Endothelial cell of umbilical vein (primary cell): ENCODE results near the gene ACOT11. TPM values are rescaled to one million over a fixed set of nuclear protein-coding genes. Genes with fewer than 3 reads are reported as not detected.

Experiments
- BruUV-seq: library from RNA; stranded (reverse); fragments of 400-500 nt; replicated peaks from 2 replicates; lab custom pipeline; 2021; lab: Mats Ljungman, UMichigan
- CTCF ChIA-PET: fragments of 300-600, 350-600 bp; sonication (Branson Sonifier 250); formaldehyde crosslinking; loops from one replicate; lab custom pipeline; 2021; ENCODE audit warnings: antibody characterized with exemption, inconsistent platforms; lab: Charles Lee
- POLR2A ChIA-PET: fragments of 300-600, 350-600 bp; sonication (Branson Sonifier 250); formaldehyde crosslinking; loops from one replicate; lab custom pipeline; 2021; ENCODE audit warnings: antibody characterized with exemption, inconsistent platforms; lab: Charles Lee
- DNase-seq: peaks from one replicate; pipeline ENCODE4 v3.0.0-alpha.2; 2011; ENCODE audit warnings: low read depth, low spot score
- FAIRE-seq: peaks from 2 replicates; lab custom pipeline; 2011; peaks lifted over from hg19 to GRCh38; lab: Jason Lieb, UNC
- H2AFZ ChIP-seq: 2 replicates; pipeline ENCODE4 v1.6.0; 2012; ENCODE audit warnings: low read depth, low read length, control low read depth, inconsistent platforms
- H3K27ac ChIP-seq: 2 replicates; pipeline ENCODE4 v1.5.1; 2011; ENCODE audit warnings: low read depth, mild to moderate bottlenecking, control low read depth, low read length, moderate library complexity; ENCODE audit not compliant: insufficient read depth
- H3K27me3 ChIP-seq, 2 experiments: 2 replicates each; pipeline versions ENCODE4 v1.6.0 to v1.6.1; 2011; ENCODE audit warnings: low read length in 2 of 2, mixed read lengths in 1 of 2; ENCODE audit not compliant: control insufficient read depth in 2 of 2, insufficient read depth in 2 of 2
- H3K36me3 ChIP-seq, 2 experiments: 2 replicates in 1 of 2; 3 replicates in 1 of 2; pipeline ENCODE4 v1.5.1; 2011; ENCODE audit warnings: low read length in 2 of 2, mild to moderate bottlenecking in 1 of 2, moderate library complexity in 1 of 2; ENCODE audit not compliant: control insufficient read depth in 2 of 2, insufficient read depth in 2 of 2; ENCODE audit errors: extremely low read depth in 1 of 2
- H3K4me1 ChIP-seq: 3 replicates; pipeline ENCODE4 v1.5.1; 2011; ENCODE audit warnings: mild to moderate bottlenecking, low read length; ENCODE audit not compliant: control insufficient read depth, insufficient read depth; ENCODE audit errors: extremely low read depth
- H3K4me2 ChIP-seq: 2 replicates; pipeline ENCODE4 v1.6.1; 2011; ENCODE audit warnings: low read length, control low read depth, mixed read lengths; ENCODE audit not compliant: insufficient read depth
- H3K4me3 ChIP-seq, 3 experiments: fragments of 200-600 bp in 1 of 3; sonication (generic), shearing (Covaris generic) in 1 of 3; replicated peaks in 1 of 3; 2 replicates each; pipeline ENCODE4 v1.5.1; 2011 to 2016; ENCODE audit warnings: control low read depth in 3 of 3, low read length in 3 of 3, mild to moderate bottlenecking in 2 of 3, inconsistent platforms in 1 of 3, low read depth in 1 of 3, moderate library complexity in 1 of 3; ENCODE audit not compliant: insufficient read depth in 1 of 3
- H3K79me2 ChIP-seq: 2 replicates; pipeline ENCODE4 v1.6.0; 2012; ENCODE audit warnings: low read length, inconsistent platforms; ENCODE audit not compliant: control insufficient read depth, insufficient read depth
- H3K9ac ChIP-seq: replicated peaks from 2 replicates; pipeline ENCODE3; 2011; ENCODE audit warnings: low read length, control low read depth; ENCODE audit not compliant: insufficient read depth; ENCODE audit errors: extremely low read depth
- H3K9me1 ChIP-seq: replicated peaks from 3 replicates; pipeline ENCODE4 v1.6.0; 2011; ENCODE audit warnings: mild to moderate bottlenecking, low read length; ENCODE audit not compliant: control insufficient read depth, insufficient read depth; ENCODE audit errors: extremely low read depth
- H3K9me3 ChIP-seq: replicated peaks from 2 replicates; pipeline ENCODE4 v1.5.1; 2012; ENCODE audit warnings: low read length, inconsistent platforms; ENCODE audit not compliant: control insufficient read depth, insufficient read depth
- H4K20me1 ChIP-seq: replicated peaks from 2 replicates; pipeline ENCODE3; 2011; ENCODE audit warnings: mild to moderate bottlenecking, low read length; ENCODE audit not compliant: control insufficient read depth, insufficient read depth; ENCODE audit errors: extremely low read depth
- EZH2 ChIP-seq: IDR thresholded peaks from 2 replicates; pipeline ENCODE4 v1.6.1; 2012; ENCODE audit warnings: borderline replicate concordance, low read depth, mild to moderate bottlenecking, moderate library complexity, low read length, inconsistent platforms; ENCODE audit not compliant: severe bottlenecking
- FOS ChIP-seq: IDR thresholded peaks from 2 replicates; pipeline ENCODE4 v1.6.1; 2011; ENCODE audit warnings: mild to moderate bottlenecking, low read length, moderate library complexity, borderline replicate concordance; ENCODE audit not compliant: insufficient read depth
- GATA2 ChIP-seq: IDR thresholded peaks from 2 replicates; pipeline ENCODE4 v1.7.0; 2011; ENCODE audit warnings: low read depth, mild to moderate bottlenecking, moderate library complexity, mixed read lengths, low read length; ENCODE audit not compliant: insufficient read length, insufficient read depth
- JUN ChIP-seq: IDR thresholded peaks from 2 replicates; pipeline ENCODE4 v1.6.1; 2011; ENCODE audit warnings: borderline replicate concordance, low read depth; ENCODE audit not compliant: insufficient read length, insufficient read depth
- MYC ChIP-seq: IDR thresholded peaks from one replicate; pipeline ENCODE4 v1.6.1; 2011; ENCODE audit warnings: mild to moderate bottlenecking, low read depth, low read length
- POLR2A ChIP-seq: IDR thresholded peaks from 2 replicates; pipeline ENCODE4 v1.6.1; 2012; ENCODE audit warnings: low read depth, mild to moderate bottlenecking, control low read depth, low read length
- POLR2AphosphoS5 ChIP-seq: IDR thresholded peaks from 2 replicates; pipeline ENCODE4 v1.6.1; 2012; ENCODE audit warnings: low read depth, mild to moderate bottlenecking, control low read depth, low read length, moderate library complexity; ENCODE audit not compliant: insufficient read depth
- dilution Hi-C: fragments of 300-500 bp; cut with MboI; formaldehyde crosslinking; loops from one replicate; pipeline ENCODE4 v1.15.0; 2019; ENCODE audit warnings: low sequenced_read_pairs; ENCODE audit not compliant: extremely low pct_ligation_motif_present
- intact Hi-C: fragments of 100-400 bp; cut with micrococcal nuclease; formaldehyde crosslinking; loops from one replicate; pipeline ENCODE4 v1.10.0; 2022
- polyA plus RNA-seq, 4 experiments: library from polyadenylated mRNA; depleted of rRNA in 3 of 4; stranded (reverse) in 3 of 4; unstranded in 1 of 4; fragments of >200 nt; gene quantifications; 2 replicates each; pipeline versions ENCODE4 v1.2.1 to v1.2.3, GENCODE V29; 2011 to 2012; ENCODE audit warnings: missing spikeins in 1 of 4
- total RNA-seq: library from RNA; stranded (reverse); gene quantifications from 2 replicates; pipeline ENCODE4 v1.2.3, GENCODE V29; 2021
- TF ChIP-seq, protein P1 (sequence below): IDR thresholded peaks from 2 replicates; pipeline ENCODE4 v1.6.1; 2011; ENCODE audit not compliant: insufficient read depth, insufficient read length

ACOT11 gene
- total and polyA plus RNA-seq, 2 donors (not counting 3 experiments of a cell fraction or from before 2014, with no cell fraction given) = 4.5 to 5.4 TPM

DNA sequence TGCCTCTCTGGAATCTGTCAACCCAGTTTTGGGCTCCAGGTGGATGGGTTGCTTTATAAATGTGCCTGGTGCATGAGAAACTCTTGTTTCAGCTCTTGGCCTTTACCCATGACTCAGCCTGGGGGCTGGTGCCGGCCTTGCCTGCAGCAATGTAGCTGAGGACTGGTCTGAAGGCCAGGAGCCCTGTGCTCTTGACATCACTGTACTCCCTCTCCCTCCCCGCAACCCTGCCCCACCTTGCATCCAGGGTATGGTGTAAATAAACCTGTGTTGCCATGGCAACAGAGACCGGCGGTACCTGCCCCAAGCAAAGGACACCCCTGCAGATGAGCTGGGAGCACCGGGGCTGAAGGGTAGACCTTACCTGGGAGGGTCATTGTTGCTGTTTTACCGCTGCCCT lies 62.0 kb downstream of the ACOT11 start:
- FAIRE-seq (no peak), DNase-seq (no peak)
- no TSS peak for BruUV-seq
- Histone ChIP-seq H2AFZ (no peak overlapping the region), H3K36me3 (no peaks in the 10 kb centered on the region), H3K9me3 (no peaks in the 10 kb centered on the region), H3K9ac (no peak overlapping the region), H3K79me2 (no peaks in the 10 kb centered on the region), H4K20me1 (no peaks in the 10 kb centered on the region), H3K27me3 (no peaks in the 10 kb centered on the region), H3K4me2 (no peak overlapping the region), H3K4me1 (no peaks in the 10 kb centered on the region), H3K4me3 (no peak overlapping the region), H3K27ac (no peak overlapping the region), H3K9me1 (no peaks in the 10 kb centered on the region)
- intact Hi-C loops = no loop called here
- dilution Hi-C loops = no loop called here
- TF ChIP-seq FOS (no peak), POLR2A (no peak), POLR2AphosphoS5 (no peak), GATA2 (no peak), EZH2 (no peak), MYC (no peak), JUN (no peak)
- TF ChIP-seq, protein P1, sequence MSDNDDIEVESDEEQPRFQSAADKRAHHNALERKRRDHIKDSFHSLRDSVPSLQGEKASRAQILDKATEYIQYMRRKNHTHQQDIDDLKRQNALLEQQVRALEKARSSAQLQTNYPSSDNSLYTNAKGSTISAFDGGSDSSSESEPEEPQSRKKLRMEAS = no peak
- ChIA-PET POLR2A (no interaction called here), CTCF (no interaction called here)
